ENCODE data around the gene NAPEPLD.
A peak's percentile ranks its signal among the peaks of the same experiment; 100 is the strongest.
"Not testable (repeated sequence)": the region's sequence is repeated elsewhere in the genome, so short reads cannot be mapped to it uniquely, and the experiment has no call there.

The NAPEPLD gene

DNA sequence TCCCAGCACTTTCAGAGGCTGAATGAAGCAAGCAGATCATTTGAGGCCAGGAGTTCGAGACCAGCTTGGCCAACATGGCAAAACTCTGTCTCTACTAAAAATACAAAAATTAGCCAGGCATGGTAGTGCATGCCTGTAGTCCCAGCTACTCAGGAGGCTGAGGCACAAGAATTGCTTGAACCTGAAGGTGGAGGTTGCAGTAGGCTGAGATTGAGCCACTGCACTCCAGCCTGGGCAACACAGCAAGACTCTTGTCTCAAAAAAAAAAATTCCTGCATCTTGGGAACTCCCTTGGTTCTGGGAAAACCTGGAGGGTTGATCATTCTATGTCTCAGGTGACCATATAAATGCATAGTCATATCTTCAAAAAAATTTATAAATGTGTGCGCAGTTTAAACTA is 4.1 kb downstream of the NAPEPLD start:
- H3K9me3 ChIP-seq (ENCODE audit: control insufficient read depth, insufficient read depth, low read depth, low read length); H3K4me1 ChIP-seq (ENCODE audit: control insufficient read depth, insufficient read depth, low read length); H3K27ac ChIP-seq (ENCODE audit: extremely low read depth, low read depth, low read length); POLR2A ChIA-PET; CTCF ChIA-PET; H3K4me3 ChIP-seq (ENCODE audit: low read depth, low read length); H3K36me3 ChIP-seq (ENCODE audit: control insufficient read depth in 2 of 2, insufficient read depth in 1 of 2, low read length in 2 of 2): not testable (repeated sequence)
- TF ChIP-seq ZNF121 (tag by site-specific recombination; IDR thresholded peaks at IDR 0.05), result peak; percentile 94

DNA sequence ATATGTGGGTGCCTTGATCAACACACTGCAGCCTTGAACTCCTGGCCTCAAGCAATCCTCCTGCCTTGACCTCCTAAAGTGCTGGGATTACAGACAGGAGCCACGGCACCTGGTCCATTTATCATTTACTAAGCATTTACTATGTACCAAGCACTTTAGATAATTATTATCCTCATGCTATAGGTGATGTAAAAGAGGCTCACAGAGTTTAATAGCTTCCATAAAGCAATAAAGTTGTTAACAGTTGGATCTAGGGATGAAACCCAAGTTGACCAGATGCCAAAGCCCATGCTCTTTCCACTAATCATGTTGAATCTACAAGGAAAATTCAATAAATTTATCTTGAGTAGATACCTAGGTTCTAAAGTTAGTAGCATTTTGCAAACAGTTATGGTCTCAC is 5.0 kb downstream of the NAPEPLD start:
- Histone ChIP-seq H3K4me1 (ENCODE audit: control insufficient read depth, insufficient read depth, low read length) (no peaks in the 10 kb centered on the region; the same call in 1 of the 2 replicates), H3K9me3 (ENCODE audit: control insufficient read depth, insufficient read depth, low read depth, low read length) (no peaks in the 10 kb centered on the region), H3K27ac (ENCODE audit: extremely low read depth, low read depth, low read length) (no peak overlapping the region), H3K36me3 (ENCODE audit: control insufficient read depth in 2 of 2, insufficient read depth in 1 of 2, low read length in 2 of 2) (no peaks in the 10 kb centered on the region), H3K4me3 (ENCODE audit: low read depth, low read length) (no peak overlapping the region)
- ChIA-PET CTCF (interaction anchor here (0.5 kb wide), 1 partner anchor 42 kb away, joined by 3 read pairs; no protein-coding TSS in a partner anchor), POLR2A (no interaction called here)
- TF ChIP-seq, protein P1, sequence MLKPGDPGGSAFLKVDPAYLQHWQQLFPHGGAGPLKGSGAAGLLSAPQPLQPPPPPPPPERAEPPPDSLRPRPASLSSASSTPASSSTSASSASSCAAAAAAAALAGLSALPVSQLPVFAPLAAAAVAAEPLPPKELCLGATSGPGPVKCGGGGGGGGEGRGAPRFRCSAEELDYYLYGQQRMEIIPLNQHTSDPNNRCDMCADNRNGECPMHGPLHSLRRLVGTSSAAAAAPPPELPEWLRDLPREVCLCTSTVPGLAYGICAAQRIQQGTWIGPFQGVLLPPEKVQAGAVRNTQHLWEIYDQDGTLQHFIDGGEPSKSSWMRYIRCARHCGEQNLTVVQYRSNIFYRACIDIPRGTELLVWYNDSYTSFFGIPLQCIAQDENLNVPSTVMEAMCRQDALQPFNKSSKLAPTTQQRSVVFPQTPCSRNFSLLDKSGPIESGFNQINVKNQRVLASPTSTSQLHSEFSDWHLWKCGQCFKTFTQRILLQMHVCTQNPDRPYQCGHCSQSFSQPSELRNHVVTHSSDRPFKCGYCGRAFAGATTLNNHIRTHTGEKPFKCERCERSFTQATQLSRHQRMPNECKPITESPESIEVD (tag by site-specific recombination; IDR thresholded peaks at IDR 0.05), result peak; percentile 69; the same call in 1 of the 2 replicates
- peak; percentile 86 for TF ChIP-seq ZNF664 (tag by site-specific recombination; IDR thresholded peaks at IDR 0.05)
- TF ChIP-seq ZNF530 (tag by site-specific recombination; IDR thresholded peaks at IDR 0.05; ENCODE audit: low read depth), result no peak
- TF ChIP-seq ZNF629 (tag by site-specific recombination; IDR thresholded peaks at IDR 0.05), result no peak
- peak; percentile 73; the same call in 1 of the 2 replicates for TF ChIP-seq FEZF1 (tag by site-specific recombination; IDR thresholded peaks at IDR 0.05)
- no peak for TF ChIP-seq ZNF114 (tag by site-specific recombination; IDR thresholded peaks at IDR 0.05)
- TF ChIP-seq ZNF394 (tag by site-specific recombination; IDR thresholded peaks at IDR 0.05; ENCODE audit: borderline replicate concordance), result no peak
- peak; percentile 84 for TF ChIP-seq OSR2 (tag by site-specific recombination; IDR thresholded peaks at IDR 0.05)
- TF ChIP-seq RBAK (tag by site-specific recombination; IDR thresholded peaks at IDR 0.05), result no peak
- TF ChIP-seq ZNF843 (tag by site-specific recombination; IDR thresholded peaks at IDR 0.05), result peak; percentile 88
- no peak for TF ChIP-seq HOXD13 (CRISPR knock-in tag; IDR thresholded peaks at IDR 0.05; ENCODE audit: borderline replicate concordance)
- TF ChIP-seq ZIC2 (tag by site-specific recombination; IDR thresholded peaks at IDR 0.05), result no peak
- no peak for TF ChIP-seq ZBTB21 (tag by site-specific recombination; IDR thresholded peaks at IDR 0.05)
- no peak for TF ChIP-seq ZNF747 (tag by site-specific recombination; IDR thresholded peaks at IDR 0.05)
- TF ChIP-seq TRIM28 (IDR thresholded peaks at IDR 0.05; ENCODE audit: borderline replicate concordance, low read length), result no peak
- TF ChIP-seq BCL11B (tag by site-specific recombination; IDR thresholded peaks at IDR 0.05; ENCODE audit: low read depth), result no peak
- TF ChIP-seq TCF7L2 (IDR thresholded peaks at IDR 0.05; ENCODE audit: borderline replicate concordance, low read depth, low read length), result no peak
- TF ChIP-seq ZNF621 (tag by site-specific recombination; IDR thresholded peaks at IDR 0.05), result no peak
- TF ChIP-seq ZBTB17 (tag by site-specific recombination; IDR thresholded peaks at IDR 0.05), result no peak
- no peak for TF ChIP-seq MYNN (tag by site-specific recombination; IDR thresholded peaks at IDR 0.05; ENCODE audit: borderline replicate concordance)
- TF ChIP-seq ZNF555 (tag by site-specific recombination; conservative IDR thresholded peaks at IDR 0.05), result no peak
- no peak for TF ChIP-seq SCRT1 (tag by site-specific recombination; IDR thresholded peaks at IDR 0.05; ENCODE audit: borderline replicate concordance)
- TF ChIP-seq, protein P2, sequence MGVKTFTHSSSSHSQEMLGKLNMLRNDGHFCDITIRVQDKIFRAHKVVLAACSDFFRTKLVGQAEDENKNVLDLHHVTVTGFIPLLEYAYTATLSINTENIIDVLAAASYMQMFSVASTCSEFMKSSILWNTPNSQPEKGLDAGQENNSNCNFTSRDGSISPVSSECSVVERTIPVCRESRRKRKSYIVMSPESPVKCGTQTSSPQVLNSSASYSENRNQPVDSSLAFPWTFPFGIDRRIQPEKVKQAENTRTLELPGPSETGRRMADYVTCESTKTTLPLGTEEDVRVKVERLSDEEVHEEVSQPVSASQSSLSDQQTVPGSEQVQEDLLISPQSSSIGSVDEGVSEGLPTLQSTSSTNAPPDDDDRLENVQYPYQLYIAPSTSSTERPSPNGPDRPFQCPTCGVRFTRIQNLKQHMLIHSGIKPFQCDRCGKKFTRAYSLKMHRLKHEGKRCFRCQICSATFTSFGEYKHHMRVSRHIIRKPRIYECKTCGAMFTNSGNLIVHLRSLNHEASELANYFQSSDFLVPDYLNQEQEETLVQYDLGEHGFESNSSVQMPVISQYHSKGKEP (tag by site-specific recombination; IDR thresholded peaks at IDR 0.05), result no peak
- TF ChIP-seq KLF7 (tag by site-specific recombination; IDR thresholded peaks at IDR 0.05; ENCODE audit: borderline replicate concordance), result no peak
- no peak for TF ChIP-seq ZNF792 (tag by site-specific recombination; IDR thresholded peaks at IDR 0.05)
- 0 out of 2 replicates have a peak, but pooled peaks have one; percentile 29 for TF ChIP-seq IKZF3 (tag by site-specific recombination; IDR thresholded peaks at IDR 0.05)
- peak; percentile 79 for TF ChIP-seq SP7 (tag by site-specific recombination; IDR thresholded peaks at IDR 0.05)
- no peak for TF ChIP-seq PRDM1 (tag by site-specific recombination; IDR thresholded peaks at IDR 0.05)
- TF ChIP-seq ZXDB (tag by site-specific recombination; IDR thresholded peaks at IDR 0.05), result peak; percentile 75
- no peak for TF ChIP-seq ZNF610 (tag by site-specific recombination; IDR thresholded peaks at IDR 0.05; ENCODE audit: borderline replicate concordance)
- TF ChIP-seq ZNF214 (tag by site-specific recombination; IDR thresholded peaks at IDR 0.05; ENCODE audit: borderline replicate concordance), result no peak
- TF ChIP-seq ZNF16 (tag by site-specific recombination; IDR thresholded peaks at IDR 0.05; ENCODE audit: low read depth), result no peak
- no peak for TF ChIP-seq ZNF324 (tag by site-specific recombination; IDR thresholded peaks at IDR 0.05)
- peak; percentile 73; the same call in 1 of the 2 replicates for TF ChIP-seq ZSCAN30 (tag by site-specific recombination; IDR thresholded peaks at IDR 0.05)
- no peak for TF ChIP-seq ZNF292 (tag by site-specific recombination; IDR thresholded peaks at IDR 0.05; ENCODE audit: borderline replicate concordance, low read depth)

Data from HEK293 (cell line).